RWPE1 (cell line): ENCODE measurements around the gene RASAL2.

Source experiments
- CTCF ChIA-PET: fragments of 350-600 bp; sonication (Branson Sonifier 250); formaldehyde crosslinking; extraction: SDS; loops from one replicate; lab custom pipeline; 2021; lab: Yijun Ruan, JAX
- POLR2A ChIA-PET: fragments of 400-600 bp; formaldehyde crosslinking; extraction: SDS; loops from one replicate; lab custom pipeline; 2020; ENCODE audit warnings: antibody characterized with exemption; ENCODE audit not compliant: low non-redundant PET; lab: Yijun Ruan, JAX
- DNase-seq: peaks from one replicate; pipeline ENCODE4 v3.0.0; 2012; ENCODE audit warnings: low spot score
- H3K27ac ChIP-seq: fragments of 450-650 bp; 2 replicates; pipeline ENCODE4 v1.5.1; 2017
- CTCF ChIP-seq: fragments of 450-650 bp; conservative IDR thresholded peaks from 2 replicates; pipeline ENCODE4 v1.5.1; 2017; ENCODE audit warnings: low read depth, mild to moderate bottlenecking

The RASAL2 gene

GRCh38 chr1:178094739-178095645, 1.1 kb downstream of the RASAL2 start:
- H3K27ac ChIP-seq: peak overlapping the region; percentile 89
- no peak for DNase-seq
- no peak for TF ChIP-seq CTCF
- ChIA-PET CTCF (interaction anchor here (0.6 to 1.1 kb wide), 3 partner anchors 47 to 205 kb away, joined by 3 read pairs; no protein-coding TSS in a partner anchor), POLR2A (interaction anchor here (0.6 kb wide), 1 partner anchor 1228 kb away, joined by 8 read pairs; no protein-coding TSS in a partner anchor)

- DNase-seq: no peak
Measured at GRCh38 chr1:178096421-178096820, 2.5 kb downstream of the RASAL2 start.

GRCh38 chr1:178098262-178098661, 4.4 kb downstream of the RASAL2 start:
- no peak for TF ChIP-seq CTCF
- CTCF ChIA-PET: interaction anchor here (0.6 kb wide), 1 partner anchor 18 kb away, joined by 3 read pairs; no protein-coding TSS in a partner anchor
- POLR2A ChIA-PET: no interaction called here
- H3K27ac ChIP-seq: no peak overlapping the region
- no peak for DNase-seq

More at GRCh38 chr1:178096421-178096820, 2.5 kb downstream of the RASAL2 start:
- POLR2A ChIA-PET: no interaction called here
- CTCF ChIA-PET: interaction anchor here (0.6 kb wide), 1 partner anchor 728 kb away, joined by 3 read pairs; no protein-coding TSS in a partner anchor
- no peak for TF ChIP-seq CTCF
- H3K27ac ChIP-seq: no peak overlapping the region

- CTCF ChIA-PET: interaction anchor here (0.5 to 0.9 kb wide), 2 partner anchors 12 to 921 kb away, joined by 3 read pairs; no protein-coding TSS in a partner anchor
- POLR2A ChIA-PET: no interaction called here
- no peak overlapping the region for H3K27ac ChIP-seq
- DNase-seq: no peak
- no peak for TF ChIP-seq CTCF
Measured at GRCh38 chr1:178101266-178101630, 7.3 kb downstream of the RASAL2 start.

GRCh38 chr1:178101654-178102053, 7.8 kb downstream of the RASAL2 start:
- no peak overlapping the region for H3K27ac ChIP-seq
- TF ChIP-seq CTCF: no peak
- POLR2A ChIA-PET: no interaction called here
- DNase-seq: no peak
- CTCF ChIA-PET: interaction anchor here (0.5 to 0.9 kb wide), 2 partner anchors 12 to 921 kb away, joined by 3 read pairs; no protein-coding TSS in a partner anchor

GRCh38 chr1:178102218-178102617, 8.3 kb downstream of the RASAL2 start:
- CTCF ChIA-PET: interaction anchor here (0.6 to 0.9 kb wide), 2 partner anchors 13 to 428 kb away, joined by 3 read pairs; no protein-coding TSS in a partner anchor
- POLR2A ChIA-PET: no interaction called here
- no peak for DNase-seq
- H3K27ac ChIP-seq: no peak overlapping the region
- no peak for TF ChIP-seq CTCF
